ENCODE data around the gene FBXW12. TPM values are rescaled to one million over a fixed set of nuclear protein-coding genes. Genes with fewer than 3 reads are reported as not detected.

FBXW12 gene
- total RNA-seq, 2 experiments from 2014 or later: not detected

DNA sequence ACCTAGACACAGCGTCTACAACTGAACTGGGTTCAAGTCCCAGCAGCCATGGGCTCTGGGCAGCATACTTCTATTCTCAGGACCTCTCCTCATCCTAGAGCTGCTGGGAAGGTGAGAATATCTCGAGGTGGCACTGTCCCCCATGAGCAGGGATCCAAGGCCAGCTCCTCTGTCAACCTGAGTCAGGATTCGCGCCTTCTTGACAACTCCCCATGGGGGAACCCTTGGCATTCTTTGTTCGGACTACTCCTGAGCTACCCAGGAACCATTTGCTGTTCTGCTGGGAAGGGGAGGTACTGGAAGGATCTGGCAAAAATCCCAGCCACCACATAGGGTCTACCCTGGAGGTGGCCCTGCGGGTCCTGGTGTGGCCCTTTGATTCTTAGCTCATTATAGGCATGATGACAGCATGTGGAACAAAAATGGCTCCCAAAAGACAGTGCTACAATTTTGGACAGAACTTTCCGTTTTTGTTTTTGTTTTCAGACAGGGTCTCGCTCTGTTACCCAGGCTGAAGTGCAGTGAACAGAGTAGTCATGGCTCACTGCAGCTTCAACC lies 35.6 kb downstream of the FBXW12 start:
- Mint-ChIP-seq H3K4me3 (no peak overlapping the region), H3K27me3 (no peaks in the 10 kb centered on the region), H3K4me1 (no peaks in the 10 kb centered on the region), H3K27ac (no peak overlapping the region), H3K9me3 (no peaks in the 10 kb centered on the region), H3K36me3 (no peaks in the 10 kb centered on the region)
- DNase-seq (no peak), ATAC-seq (ENCODE audit: low read depth) (no peak)
- POLR2A ChIA-PET: no interaction called here

DNA sequence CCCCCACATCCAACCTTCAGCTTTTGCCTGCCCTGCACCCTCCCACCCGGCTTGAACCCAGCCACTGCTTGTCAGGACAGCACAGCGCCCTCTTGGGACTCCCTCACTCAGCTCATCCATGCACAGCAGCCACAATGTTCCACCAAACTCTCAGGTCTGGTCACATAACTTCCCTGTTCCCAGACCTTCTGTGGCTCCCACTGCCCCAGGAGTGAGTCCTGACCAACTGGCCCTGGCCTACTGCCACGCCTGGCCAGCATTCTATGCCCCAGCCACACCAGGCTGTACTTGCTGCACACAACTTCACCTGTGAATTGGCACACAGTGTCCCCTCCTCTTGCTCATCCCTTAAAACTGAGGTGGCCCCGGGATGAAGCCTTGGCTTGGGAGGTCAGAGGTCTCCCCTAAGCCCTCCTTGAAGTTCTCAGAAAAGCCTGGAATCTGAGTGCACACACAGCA lies 36.8 kb downstream of the FBXW12 start:
- DNase-seq (peak; percentile 22), ATAC-seq (ENCODE audit: low read depth) (no peak)
- no peaks in the 10 kb centered on the region for H3K36me3 Mint-ChIP-seq
- no peak overlapping the region for H3K4me3 Mint-ChIP-seq
- no peaks in the 10 kb centered on the region for H3K4me1 Mint-ChIP-seq
- H3K9me3 Mint-ChIP-seq: no peaks in the 10 kb centered on the region
- no peak overlapping the region for H3K27ac Mint-ChIP-seq
- POLR2A ChIA-PET: no interaction called here
- H3K27me3 Mint-ChIP-seq: no peaks in the 10 kb centered on the region

DNA sequence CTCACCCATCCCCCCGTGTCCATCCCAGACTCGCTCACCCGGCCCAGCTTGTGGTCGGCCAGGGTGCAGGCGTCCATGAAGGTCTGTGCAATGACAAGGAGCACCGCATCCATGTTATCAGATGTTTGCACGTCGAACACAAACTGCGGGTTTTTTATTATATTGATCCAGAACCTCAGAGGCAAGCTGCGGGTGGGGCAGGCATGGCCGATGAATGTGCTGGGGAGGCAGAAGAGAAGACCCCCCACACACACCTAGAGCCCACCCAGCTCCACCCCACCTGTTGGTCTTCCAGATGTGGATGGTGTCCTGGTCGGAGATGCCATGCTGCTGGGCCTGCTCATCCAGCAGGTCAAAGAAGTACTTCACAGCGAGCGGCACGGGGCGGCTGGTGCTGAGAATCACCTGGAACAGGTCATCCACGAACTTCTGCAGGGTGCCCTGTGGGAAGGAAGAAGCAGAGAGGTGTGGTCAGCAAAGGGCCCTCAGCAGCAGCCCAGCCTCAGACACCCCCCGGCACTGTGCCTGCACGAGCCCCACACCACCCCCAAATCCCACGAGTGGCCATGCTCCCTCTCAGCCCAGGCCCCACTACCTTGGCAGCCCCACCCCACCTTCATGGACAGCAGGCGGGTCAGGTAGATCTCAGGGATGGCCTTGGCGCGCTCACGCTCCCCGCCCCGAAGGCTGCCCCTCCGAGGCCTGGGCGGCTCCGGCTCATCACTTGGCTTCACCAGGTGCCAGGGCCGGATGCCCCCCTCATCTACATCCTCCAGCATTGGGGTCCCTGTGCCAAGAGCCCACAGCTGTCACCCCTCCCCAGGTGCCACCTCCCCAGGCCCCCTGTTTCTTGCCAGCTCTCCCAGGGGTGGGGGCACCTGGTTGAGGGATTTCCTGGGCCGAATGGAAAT lies 37.5 kb downstream of the FBXW12 start:
- no peaks in the 10 kb centered on the region for H3K27me3 Mint-ChIP-seq
- H3K36me3 Mint-ChIP-seq: no peaks in the 10 kb centered on the region

DNA sequence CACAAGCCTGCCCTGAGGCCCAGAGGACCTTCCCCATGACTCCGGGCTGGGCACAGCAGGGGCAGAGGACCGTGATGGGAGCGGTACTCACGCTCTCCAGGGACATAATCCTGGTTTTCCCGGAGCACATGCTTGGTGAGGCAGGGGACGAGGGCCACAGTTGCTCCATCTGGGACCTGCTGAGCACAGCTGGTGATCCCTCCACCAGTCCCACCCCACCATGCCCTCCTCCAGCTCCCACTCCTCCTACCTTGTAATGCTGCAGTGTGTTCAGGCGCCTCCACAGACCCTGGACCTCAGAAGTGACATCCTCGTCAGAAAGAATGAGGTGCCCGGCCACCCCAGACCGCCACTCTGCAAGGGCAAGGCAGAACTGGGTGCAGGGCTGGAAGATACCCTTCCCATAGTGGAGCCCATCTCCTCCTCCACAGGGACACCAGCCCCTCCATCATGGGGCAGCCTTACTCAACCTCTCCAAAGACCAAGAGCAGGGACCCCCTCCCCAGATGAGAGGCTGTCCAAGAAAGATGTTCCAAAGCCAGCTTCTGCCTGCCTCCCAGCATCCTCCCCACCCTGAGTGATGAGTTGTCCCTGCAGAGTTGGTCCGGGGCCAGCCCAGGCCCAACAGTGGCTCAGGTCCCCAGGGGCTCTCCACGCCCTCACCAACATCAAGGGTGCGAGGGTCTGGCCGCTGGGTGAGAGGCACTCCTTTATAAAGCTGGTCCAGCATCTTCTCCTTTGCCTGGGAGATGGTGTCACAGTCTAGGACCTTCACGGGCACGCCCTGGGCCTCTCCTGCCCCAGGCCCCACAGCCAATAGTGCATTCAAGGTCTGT lies 38.4 kb downstream of the FBXW12 start:
- Mint-ChIP-seq H3K4me3 (no peak overlapping the region), H3K4me1 (no peaks in the 10 kb centered on the region), H3K36me3 (no peaks in the 10 kb centered on the region), H3K9me3 (no peaks in the 10 kb centered on the region), H3K27me3 (no peaks in the 10 kb centered on the region), H3K27ac (no peak overlapping the region)
- no peak for ATAC-seq (ENCODE audit: low read depth)
- peak; percentile 14 for DNase-seq
- POLR2A ChIA-PET: no interaction called here

More for the DNA sequence above, 37.5 kb downstream of the FBXW12 start:
- H3K9me3 Mint-ChIP-seq: no peaks in the 10 kb centered on the region
- DNase-seq (peak; percentile 25), ATAC-seq (ENCODE audit: low read depth) (no peak)
- H3K4me1 Mint-ChIP-seq: no peaks in the 10 kb centered on the region
- POLR2A ChIA-PET: no interaction called here
- H3K4me3 Mint-ChIP-seq: no peak overlapping the region
- H3K27ac Mint-ChIP-seq: no peak overlapping the region

DNA sequence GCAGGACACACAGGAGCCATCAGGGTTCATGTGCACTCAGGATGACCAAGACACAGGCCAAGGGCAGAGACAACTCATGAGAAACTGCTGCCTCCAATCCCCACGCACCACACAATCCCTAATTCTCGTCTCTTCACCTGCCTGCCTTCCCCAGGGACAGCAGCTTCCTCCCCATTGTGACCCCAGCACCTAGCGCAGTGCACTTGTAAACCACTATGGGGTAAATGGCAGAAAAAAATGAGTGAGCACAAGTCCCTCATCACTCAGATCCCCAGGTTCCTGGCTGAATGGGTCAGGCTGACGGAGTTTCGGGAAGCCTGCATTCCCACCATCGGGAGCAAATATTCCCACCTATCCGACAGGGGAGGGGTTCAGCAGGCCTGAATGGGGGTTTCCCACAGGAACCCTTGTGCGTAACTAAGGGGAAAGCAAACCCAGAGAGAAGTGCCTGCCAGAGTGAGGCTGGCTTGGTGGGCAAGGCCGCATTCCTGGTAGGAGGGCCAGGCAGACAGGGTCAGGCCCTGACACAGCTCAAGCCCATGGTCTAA lies 39.1 kb downstream of the FBXW12 start:
- Mint-ChIP-seq H3K36me3 (no peaks in the 10 kb centered on the region), H3K4me3 (no peak overlapping the region), H3K4me1 (no peaks in the 10 kb centered on the region), H3K27me3 (no peaks in the 10 kb centered on the region), H3K27ac (no peak overlapping the region), H3K9me3 (no peaks in the 10 kb centered on the region)
- POLR2A ChIA-PET: no interaction called here
- peak; percentile 14 for DNase-seq
- ATAC-seq (ENCODE audit: low read depth): no peak

DNA sequence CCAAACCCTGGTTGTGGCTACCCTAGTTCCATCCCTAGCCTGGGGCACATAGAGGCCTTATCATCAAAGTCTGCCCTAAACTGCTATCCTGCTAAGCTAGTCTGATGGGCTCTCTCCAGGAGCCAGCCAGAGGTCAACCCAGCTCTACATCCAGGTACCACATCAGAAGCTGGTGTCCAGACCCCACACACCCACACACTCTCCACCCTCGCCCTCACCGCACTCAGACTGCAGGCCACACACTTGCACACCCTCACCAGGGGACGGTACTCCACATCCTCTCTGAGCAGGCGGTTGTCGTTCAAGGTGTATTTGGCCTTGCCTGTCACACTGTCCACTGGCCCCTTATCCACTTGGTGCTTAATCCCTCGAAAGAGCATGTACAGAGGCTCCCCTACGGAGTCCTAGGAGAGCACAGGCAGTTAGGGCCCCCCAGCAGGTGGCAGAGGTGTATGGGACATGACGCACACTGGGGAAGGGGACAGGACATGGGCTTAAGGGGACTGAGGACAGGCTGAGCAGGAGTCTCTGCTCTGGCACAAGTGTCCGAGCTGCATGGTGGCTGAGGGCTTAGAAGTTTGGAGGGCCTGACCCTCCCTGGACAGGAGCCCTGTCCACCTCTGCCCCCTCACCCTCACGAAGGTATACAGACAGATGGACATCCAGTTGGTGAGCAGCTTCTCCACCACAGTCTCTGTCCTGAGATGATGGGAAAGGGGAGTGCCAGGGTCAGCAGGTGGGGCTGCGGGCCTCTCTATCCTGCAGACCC lies 39.8 kb downstream of the FBXW12 start:
- Mint-ChIP-seq H3K4me3 (no peak overlapping the region), H3K9me3 (no peaks in the 10 kb centered on the region), H3K27ac (peak overlapping the region; percentile 15), H3K36me3 (no peaks in the 10 kb centered on the region), H3K4me1 (no peaks in the 10 kb centered on the region), H3K27me3 (no peaks in the 10 kb centered on the region)
- POLR2A ChIA-PET: interaction anchor here (1.1 kb wide), 1 partner anchor 35 kb away, joined by 4 read pairs; the partner anchor contains the start of gene ATRIP
- ATAC-seq (ENCODE audit: low read depth) (no peak), DNase-seq (peak; percentile 26)

DNA sequence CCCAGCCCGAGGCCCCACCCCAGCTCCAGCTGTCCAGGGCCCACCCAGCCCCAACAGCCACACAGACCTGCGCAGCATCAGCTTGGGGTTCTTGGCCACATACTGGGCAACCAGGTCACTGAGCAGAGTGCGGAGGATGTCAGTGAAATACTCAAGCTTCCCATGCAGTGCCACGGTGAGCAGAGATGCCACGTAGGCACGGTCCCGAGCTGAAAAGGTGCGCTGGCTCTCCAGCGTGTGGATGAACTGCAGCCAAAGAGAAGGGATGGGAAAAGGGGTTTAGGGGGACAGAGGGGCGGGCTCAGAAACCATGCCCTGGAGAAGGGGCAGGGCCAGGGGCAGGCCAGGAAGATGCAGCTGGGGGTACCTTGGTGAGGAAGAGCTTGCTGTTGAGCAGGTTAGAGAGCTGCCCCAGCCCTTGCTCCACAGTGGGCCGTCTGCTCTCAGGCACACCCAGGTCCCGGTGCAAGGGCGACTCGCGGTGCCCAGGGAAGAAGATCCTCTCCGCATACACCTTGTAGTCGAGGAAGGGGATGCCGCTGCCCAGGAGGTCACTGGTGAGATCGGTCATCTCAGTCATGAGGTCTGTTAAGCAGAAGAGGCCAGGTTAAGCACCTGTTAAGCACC lies 40.5 kb downstream of the FBXW12 start:
- Mint-ChIP-seq H3K36me3 (no peaks in the 10 kb centered on the region), H3K27ac (no peak overlapping the region), H3K27me3 (no peaks in the 10 kb centered on the region), H3K4me1 (no peaks in the 10 kb centered on the region), H3K9me3 (no peaks in the 10 kb centered on the region), H3K4me3 (no peak overlapping the region)
- POLR2A ChIA-PET: interaction anchor here (1.1 kb wide), 1 partner anchor 34 kb away, joined by 4 read pairs; the partner anchor contains the start of gene ATRIP
- DNase-seq: no peak
- no peak for ATAC-seq (ENCODE audit: low read depth)

DNA sequence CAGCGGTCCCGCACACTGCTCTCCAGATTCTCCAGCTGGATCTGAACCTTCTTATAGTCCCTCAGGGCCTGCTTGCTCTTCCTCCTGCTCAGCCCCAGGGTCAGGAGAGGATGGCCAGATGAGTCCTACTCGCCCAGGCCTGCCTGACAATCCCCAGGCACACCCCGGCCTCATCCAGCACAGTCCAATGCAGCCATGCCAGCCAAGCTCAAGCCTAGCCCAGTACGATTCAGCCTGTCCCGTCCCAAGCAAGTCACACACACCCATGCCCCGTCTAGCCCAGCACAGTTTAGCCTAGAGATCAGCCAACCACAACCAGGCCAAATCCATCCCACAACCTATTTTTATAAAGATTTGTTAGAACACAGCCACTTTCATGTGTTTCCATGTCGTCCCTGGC lies 41.1 kb downstream of the FBXW12 start:
- no peaks in the 10 kb centered on the region for H3K9me3 Mint-ChIP-seq
- H3K27ac Mint-ChIP-seq: no peak overlapping the region
- no peak for DNase-seq
- no peaks in the 10 kb centered on the region for H3K27me3 Mint-ChIP-seq
- no peak overlapping the region for H3K4me3 Mint-ChIP-seq
- POLR2A ChIA-PET: interaction anchor here (1.1 kb wide), 1 partner anchor 34 kb away, joined by 4 read pairs; the partner anchor contains the start of gene ATRIP
- no peaks in the 10 kb centered on the region for H3K36me3 Mint-ChIP-seq
- H3K4me1 Mint-ChIP-seq: no peaks in the 10 kb centered on the region
- no peak for ATAC-seq (ENCODE audit: low read depth)

DNA sequence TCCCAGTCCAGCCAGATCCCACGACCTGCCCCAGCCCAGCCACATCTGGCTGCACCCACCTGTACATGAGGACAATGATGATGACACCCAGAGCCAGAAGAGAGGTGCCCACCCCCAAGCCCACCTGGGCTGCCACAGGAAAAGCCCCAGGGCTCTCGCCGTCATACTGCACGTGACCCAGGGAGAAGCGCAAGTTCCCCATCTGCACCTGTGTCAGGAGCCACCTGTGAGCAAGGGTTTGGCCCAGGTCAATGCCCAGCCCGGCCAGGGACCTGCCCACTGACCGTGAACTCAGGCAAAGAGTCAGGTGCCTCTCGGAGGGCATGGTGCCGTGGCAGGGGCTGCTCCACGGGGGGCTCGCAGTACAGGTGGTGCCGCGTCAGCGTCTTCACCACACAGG lies 41.6 kb downstream of the FBXW12 start:
- DNase-seq (no peak), ATAC-seq (ENCODE audit: low read depth) (no peak)
- no peaks in the 10 kb centered on the region for H3K9me3 Mint-ChIP-seq
- POLR2A ChIA-PET: no interaction called here
- H3K4me3 Mint-ChIP-seq: no peak overlapping the region
- H3K36me3 Mint-ChIP-seq: no peaks in the 10 kb centered on the region
- no peak overlapping the region for H3K27ac Mint-ChIP-seq
- H3K27me3 Mint-ChIP-seq: no peaks in the 10 kb centered on the region
- H3K4me1 Mint-ChIP-seq: no peaks in the 10 kb centered on the region

DNA sequence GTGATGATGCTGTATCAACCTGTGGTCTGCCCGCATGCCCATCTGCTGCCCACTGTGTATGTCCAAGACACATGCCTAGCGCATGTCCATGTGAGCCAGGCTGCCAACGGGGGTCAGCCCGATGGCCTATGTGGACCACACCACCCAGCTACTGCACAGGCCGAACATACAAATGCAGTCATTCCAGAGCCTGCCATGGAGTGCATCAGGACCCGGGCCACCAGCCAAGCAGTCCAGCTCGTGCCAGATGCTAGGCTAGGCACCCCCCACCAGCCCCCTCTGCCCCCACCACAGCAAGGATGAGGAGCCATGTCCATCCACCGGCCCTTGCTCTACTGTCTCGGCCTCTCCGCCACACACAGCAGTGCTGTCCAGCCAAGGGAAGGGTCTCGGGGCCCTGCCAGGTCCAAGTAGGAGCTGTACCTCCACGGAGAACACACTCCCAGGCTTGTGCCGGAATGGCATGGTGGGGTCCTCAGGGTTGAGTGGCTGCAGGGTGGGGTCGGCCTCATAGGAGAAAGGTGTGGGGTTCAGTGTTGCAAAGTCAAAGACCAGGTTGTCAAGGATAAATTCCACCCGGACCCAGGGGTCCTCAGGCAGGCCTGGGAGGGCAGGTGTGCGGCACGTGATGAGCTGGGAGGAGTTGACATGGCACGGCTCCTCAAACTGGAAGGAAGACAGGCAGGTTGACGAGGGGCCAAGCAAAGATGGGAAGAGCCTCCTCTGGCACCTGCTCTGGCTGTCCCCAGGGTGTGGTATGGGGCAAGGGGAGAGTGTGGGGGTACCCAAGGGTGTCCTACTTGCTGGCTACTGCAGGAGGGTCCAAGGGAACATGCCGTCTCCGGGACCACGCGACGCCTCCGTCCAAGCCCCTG lies 42.6 kb downstream of the FBXW12 start:
- no peak for ATAC-seq (ENCODE audit: low read depth)
- Mint-ChIP-seq H3K36me3 (no peaks in the 10 kb centered on the region), H3K9me3 (no peaks in the 10 kb centered on the region), H3K27ac (no peak overlapping the region), H3K4me3 (no peak overlapping the region), H3K4me1 (no peaks in the 10 kb centered on the region), H3K27me3 (no peaks in the 10 kb centered on the region)
- POLR2A ChIA-PET: no interaction called here
- DNase-seq: no peak

DNA sequence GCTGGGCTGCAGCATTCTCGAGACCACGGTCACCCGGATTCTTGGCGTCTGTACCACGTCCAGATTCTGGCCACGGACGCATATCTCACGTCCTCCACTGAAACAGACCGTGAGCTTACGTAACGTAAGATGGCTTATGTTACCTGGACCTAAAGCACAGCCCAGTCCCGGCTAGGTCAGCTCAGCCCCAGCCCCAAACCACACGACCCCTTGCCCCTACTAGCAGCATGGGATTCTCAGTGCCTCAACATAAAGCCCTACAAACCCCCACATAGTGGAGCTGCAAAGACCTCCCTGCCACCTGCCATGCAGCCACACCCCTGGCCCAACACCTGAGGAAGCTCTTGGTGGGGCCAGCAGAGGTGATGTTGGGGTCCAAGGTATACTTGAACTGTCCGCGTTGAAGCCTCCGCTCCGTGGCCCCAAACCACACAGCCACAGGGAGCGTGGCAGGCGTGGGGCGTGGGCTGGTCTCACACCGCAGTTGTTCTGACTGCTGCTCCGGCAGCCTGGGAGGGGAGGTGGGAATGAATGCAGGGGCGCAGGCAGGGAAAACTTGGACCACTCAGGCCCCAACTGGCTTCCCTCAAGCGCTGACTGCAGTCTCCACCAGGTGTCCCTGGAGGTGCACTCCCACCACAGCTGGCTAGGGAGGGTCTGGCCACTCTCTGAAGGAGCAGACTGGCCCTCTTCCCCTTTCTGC lies 43.4 kb downstream of the FBXW12 start:
- no peaks in the 10 kb centered on the region for H3K4me1 Mint-ChIP-seq
- no peaks in the 10 kb centered on the region for H3K27me3 Mint-ChIP-seq
- no peak overlapping the region for H3K27ac Mint-ChIP-seq
- POLR2A ChIA-PET: no interaction called here
- H3K4me3 Mint-ChIP-seq: no peak overlapping the region
- DNase-seq (no peak), ATAC-seq (ENCODE audit: low read depth) (no peak)
- no peaks in the 10 kb centered on the region for H3K9me3 Mint-ChIP-seq
- H3K36me3 Mint-ChIP-seq: no peaks in the 10 kb centered on the region

Data from activated naive CD8-positive, alpha-beta T cell treated with anti-CD3 and anti-CD28 coated beads, Interleukin-2, amount 10 ng/mL, durations not matched to agents 7 days and 5 days (primary cell).